Raji (cell line): ENCODE measurements around the gene RALGPS2.
A peak's percentile ranks its signal among the peaks of the same experiment; 100 is the strongest.

Experiments used
- POLR2A ChIP-seq: IDR thresholded peaks from 2 replicates; pipeline ENCODE4 v1.6.1; 2011; ENCODE audit warnings: low read depth, low read length, control low read depth; ENCODE audit not compliant: insufficient read depth

RALGPS2 gene

DNA sequence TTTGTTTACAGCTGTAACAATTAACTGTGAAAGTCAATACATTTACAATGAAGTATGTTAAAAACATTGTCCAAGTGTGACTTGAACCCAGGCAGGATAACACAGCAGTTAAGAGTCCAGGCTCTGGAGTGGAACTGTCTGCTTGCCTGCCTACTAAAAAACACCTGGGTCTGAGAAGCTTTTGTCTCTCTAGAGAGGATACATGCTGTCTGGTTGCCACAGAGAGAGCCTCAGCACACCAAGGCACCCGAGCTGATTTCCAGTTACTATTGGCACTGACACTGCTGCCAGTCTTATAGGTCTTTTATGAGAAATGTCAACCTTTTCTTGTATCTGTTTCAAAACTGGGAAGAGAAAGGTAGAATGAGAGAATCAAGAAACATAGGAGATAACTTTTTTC lies 20.2 kb upstream of the RALGPS2 start:
- TF ChIP-seq POLR2A, result no peak

DNA sequence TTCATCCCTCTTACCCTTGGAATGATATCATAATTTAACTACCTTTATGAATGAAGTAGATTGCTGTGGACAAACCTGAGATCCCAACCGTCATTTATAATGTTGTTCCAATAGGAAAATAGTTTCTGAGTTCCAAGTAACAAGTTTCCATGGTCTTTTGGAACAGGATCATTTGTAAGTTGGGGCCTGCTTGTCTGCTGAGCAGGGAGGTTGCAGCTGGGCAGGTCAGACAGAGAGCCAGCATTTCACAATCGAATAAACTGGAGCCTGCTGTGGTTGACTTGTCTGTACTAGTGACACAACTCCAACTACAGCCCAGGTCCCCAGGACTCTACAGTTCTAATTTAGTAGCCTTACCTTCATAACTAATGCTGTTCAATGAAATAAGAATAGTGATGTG lies 18.6 kb upstream of the RALGPS2 start:
- TF ChIP-seq POLR2A, result no peak

DNA sequence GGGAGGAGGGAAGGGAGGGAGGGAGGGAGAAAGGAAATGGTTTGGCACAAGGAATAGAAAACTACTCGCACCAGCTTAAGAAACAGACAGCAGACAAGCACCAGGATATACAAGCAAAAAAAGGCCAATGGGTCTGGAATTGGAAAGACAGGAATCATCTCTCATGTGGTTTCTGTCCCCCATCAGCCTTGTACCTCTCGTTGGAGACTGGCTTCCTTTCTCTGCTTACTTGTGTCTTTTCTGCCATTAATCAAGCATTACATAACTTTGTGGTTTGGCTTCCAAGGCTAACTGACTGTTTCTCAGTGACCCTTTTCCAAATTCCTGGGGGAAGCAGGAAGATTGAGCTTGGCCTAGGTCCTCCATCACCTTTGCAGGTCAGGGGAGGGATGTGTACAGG lies 11.8 kb upstream of the RALGPS2 start:
- TF ChIP-seq POLR2A, result no peak

DNA sequence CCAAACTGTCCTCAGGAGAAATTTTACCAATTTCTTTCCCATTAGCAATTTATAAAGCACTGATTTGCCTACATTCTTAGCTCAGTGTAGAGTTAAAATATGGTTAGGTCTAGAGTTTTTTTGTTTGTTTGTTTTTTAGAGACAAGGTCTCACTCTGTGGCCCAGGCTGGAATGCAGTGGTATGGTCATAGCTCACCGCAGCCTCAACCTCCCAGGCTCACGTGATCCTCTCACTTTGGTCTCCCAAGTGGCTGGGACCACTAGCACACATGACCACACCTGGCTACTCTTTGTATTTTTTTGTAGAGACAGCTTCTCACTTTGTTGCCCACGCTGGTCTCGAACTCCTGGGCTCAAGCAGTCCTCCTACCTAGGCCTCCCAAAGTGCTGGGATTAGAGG lies 10.6 kb upstream of the RALGPS2 start:
- no peak for TF ChIP-seq POLR2A

DNA sequence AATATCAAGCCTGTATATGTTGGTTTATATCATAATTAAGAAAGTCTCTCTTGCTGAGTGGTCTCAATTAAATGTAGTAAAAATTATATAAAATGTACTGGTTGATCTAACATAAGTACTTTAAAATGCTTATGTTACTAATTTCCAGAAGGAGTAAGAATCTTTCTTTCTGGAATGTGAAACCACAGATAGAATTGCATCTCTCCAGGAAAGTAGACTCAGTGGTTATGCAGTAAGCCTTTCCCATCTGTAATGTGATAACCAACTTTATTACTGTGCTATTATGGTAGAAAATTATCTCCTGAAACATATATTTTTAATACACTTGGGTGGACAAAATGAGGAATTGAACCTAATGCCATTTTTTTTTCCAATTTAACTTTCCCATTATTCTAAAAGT lies 8.9 kb upstream of the RALGPS2 start:
- no peak for TF ChIP-seq POLR2A

DNA sequence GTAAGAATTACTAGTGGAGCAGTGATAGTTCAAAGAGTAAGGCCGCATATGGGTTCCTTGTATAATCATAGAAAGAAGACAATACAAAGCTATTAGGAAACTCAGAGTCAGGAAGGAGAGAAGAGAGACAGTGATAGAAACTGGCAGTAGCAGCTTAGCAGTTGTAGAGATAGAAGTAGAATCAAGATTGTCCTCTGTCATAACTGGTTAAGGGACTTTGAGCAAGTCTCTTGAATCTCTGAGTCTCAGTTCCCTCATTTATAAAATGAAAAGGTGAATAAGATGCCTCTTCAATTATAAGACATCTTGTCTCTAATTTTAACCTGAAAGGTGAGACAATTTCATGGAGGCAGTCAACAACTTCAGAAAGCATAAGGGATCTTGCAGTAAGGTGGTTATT lies 6.5 kb upstream of the RALGPS2 start:
- no peak for TF ChIP-seq POLR2A

DNA sequence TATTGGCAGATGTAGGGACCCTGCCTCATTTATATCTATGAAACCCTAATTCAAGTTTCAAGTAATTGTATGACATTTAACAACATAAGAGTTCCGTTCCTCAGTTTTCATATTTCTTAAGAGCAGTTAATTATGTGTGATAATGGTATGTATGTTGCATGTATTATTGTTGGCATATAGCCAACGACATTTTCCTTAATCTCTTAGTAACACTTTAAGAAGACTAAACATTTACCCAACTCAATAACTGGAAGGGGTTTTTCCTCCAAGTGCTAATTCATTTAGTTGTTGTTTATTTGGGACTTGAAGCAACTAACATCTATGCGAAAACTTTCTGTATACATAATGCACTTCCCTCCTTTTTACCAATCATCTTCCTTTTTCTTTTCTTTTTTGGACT lies 1.5 kb upstream of the RALGPS2 start:
- TF ChIP-seq POLR2A, result no peak

DNA sequence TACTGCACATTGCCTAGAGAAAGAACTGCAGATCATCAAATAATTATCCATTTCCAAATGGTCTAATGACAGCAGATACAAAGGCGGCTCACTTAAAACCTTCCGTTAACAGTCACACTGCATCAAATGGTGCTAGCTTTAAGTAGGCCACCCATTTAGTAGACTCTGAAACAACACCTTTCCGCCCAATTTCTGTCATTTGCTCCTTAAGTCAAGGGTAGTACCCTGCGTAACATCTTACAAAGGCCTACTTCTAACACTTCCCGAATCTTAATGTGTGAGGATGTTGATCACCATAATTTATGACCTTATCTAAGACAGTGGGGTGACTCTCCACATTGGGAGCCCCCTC lies 692 bp upstream of the RALGPS2 start:
- no peak for TF ChIP-seq POLR2A

DNA sequence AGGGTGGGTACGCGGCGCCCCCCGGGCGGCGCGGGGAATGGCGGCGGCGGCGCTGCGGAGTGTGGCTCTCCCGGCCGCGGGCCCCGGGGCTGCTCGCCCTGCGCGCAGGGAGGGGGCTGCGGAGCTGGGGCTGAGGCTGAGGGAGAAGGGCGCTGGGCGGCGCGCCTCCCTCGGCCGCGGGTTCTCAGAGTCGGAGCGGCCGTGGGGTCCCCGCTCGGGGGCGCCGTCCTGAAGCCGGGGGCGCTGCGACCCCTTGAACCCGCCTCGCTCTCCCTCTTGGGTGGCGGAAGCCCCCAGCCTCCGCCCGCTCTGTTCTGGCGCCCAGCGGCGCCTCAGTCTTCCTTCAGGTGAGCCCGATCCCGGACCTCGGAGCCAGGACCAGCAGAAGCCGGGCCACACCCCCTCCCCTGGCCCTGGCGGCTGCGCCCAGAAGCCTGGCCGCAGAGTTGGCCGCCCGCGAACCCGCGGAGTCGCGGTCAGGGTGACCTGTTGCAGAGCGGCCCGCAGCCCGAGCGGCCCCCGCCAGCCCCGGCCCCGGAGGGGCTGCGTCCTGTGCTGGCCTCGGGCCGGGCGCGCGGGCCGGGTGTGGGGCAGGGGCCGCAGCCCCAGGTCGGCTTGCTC lies 532 bp downstream of the RALGPS2 start:
- TF ChIP-seq POLR2A, result no peak

DNA sequence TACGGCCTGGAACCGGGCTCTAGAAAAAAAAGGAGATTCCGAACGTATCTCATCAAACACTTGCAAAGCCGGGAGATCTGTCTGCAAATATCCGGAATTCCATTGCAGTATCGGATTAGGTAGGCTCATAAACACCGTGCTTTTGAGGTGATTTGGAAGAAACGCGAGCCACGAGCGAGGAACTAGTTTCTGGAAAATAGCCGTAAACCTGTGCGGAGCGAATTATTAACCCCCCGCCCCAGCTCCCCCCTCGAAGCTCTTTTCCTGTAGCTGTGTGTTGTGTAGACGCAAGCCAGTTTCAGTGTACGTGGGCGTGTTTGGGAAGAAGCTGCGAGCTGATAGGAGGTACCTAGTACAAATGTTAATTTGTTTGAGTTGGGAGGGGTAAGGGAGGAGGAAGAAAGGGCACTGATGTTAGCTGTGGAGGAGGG lies 1.1 kb downstream of the RALGPS2 start:
- peak; percentile 65 for TF ChIP-seq POLR2A

DNA sequence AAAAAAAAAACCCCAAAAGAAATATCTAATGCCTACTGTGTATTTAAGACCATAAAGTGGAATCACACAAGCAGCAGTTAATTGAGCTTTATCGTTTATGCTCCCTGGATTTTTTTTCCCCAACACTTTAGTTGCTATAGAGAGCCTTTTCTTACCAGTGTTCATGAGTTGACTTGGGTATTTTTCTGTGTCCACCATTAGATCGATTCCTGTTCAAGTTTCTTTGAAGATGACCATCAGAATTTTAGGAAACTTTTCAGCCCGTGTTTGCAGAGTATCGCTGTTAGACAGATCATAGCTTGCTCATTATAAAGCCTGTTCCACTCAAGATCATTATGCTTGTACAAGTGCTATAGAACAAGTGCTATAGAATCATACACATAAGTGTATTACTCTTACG lies 1.5 kb downstream of the RALGPS2 start:
- TF ChIP-seq POLR2A, result no peak

DNA sequence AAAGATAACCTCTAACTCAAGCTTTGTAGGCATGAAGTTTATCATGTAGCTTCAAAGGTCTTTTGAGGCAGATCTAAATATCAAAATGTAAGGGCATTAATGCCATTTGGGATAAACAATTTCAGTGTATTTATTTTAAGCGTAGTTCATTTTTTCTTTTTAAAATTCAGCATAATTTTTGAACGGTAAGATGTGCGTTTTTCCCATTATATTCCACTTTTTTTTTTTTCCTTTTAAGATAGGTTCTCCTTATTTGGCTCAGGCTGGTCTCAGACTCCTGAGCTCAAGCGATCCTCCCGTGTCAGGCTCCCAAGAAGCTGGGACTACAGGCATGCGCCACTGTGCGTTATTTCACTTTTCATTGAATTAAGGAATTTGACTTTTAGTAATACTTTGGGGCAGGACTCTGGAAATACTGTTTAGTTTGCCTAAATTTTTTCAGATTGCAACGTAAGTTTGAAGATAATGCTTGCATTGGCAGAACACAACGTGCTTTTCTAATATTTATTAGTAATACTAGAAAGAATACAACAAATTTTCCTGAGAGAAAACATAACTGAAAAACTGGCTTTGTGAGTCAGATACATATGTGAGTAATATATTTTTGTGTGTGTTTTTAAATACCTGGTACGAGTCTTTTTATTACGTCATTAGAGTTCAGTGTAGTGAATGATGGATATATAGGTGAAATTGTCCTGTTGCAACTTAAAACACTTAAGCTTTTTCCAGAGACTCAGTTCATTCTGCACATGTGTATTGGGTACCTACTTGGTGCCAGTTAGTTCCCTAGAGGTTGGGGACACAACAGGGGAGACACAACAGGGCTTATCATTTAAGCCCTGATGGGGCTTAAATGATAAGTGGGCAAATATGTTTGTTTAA lies 2.2 kb downstream of the RALGPS2 start:
- no peak for TF ChIP-seq POLR2A

DNA sequence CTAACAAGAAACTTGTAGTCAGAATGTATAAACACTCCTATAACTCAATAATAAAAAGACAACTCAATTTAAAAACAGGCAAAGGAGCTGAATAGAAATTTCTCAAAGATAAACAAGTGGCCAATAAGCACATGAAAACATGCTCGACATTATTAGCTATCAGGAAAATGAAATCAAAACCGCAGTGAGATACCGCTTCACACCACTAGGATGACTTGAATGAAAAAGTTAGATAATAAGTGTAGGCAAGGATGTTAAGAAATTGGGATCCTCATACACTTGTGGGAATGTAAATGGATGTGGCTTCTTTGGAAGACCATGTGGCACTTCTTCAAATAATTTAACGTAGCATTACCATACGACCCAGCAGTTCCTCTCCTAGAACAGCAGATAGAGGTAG lies 8.9 kb downstream of the RALGPS2 start:
- TF ChIP-seq POLR2A, result no peak

DNA sequence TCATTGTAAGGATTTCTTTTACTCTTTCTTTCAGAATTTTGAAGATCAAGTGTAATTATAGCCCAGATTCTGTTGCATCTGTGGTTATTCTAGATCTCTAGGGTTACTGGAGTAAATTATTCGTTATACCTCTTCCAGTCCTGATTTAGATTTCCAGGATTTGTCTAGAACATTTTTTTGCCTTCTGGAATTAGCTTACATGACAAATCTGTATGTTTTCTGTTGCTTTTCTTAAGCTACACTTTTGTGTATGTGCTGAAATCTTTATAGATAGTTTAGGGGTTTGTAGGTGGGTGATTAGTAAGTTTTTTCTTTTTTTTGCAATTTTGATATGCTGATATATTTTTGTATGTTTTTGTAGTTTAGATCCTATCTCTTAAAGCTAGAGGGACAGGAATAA lies 13.7 kb downstream of the RALGPS2 start:
- no peak for TF ChIP-seq POLR2A

DNA sequence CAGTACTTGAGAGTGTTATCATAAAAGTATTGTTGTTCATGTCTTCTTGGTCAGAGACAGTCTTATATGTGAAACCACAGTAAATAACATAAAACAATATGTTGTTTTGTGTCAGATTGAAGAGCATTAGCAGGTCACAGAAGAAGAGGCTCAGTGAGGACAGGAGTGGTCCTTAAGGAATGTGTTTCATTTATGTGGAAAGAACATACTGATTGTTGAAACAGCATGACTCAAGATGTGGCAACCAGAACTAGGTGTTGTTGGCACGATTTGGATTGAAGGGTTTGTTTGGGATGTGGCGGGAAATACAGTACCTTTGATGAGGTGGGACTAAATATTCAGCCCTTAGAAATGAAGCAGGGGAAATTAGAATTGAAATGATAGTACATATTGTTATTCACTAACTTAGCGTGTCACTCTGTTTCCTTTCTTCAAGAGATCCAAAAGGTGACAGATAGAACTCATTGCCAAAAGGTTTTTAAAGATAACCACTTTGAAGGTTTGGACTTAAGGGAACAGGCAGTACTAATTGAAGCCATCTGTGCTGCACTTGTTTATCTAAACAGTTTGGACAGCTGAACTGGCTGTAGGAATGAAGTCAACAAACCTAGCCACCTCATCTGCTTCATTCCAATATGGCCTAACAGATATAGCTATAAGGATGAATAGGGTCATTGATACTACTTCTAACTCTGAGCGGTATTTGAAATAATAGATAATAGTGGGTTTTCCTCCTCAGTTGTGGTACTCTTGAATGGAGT lies 14.4 kb downstream of the RALGPS2 start:
- no peak for TF ChIP-seq POLR2A

DNA sequence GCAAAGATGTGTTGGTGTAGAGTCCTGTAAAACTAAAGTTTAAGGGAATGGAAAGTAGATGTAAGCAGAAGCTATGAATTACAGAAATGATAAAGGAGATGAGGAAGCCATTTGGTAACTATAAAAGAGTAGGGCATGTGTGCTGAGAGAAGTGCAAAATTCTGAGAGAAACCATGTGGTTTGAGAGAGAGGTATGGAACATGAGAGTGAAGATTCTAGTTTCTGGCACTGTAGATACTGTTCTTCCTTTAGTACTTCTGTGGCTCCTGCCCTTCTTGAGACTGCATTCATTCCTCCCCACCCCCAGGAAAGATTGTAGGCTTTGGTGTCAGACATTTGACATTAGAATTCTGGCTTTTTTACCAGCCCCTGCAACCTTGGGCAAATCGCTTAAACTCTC lies 15.4 kb downstream of the RALGPS2 start:
- no peak for TF ChIP-seq POLR2A
